IPS-11a (cell line): Measurements from ENCODE around the gene SMIM43.
A peak's percentile ranks its signal among the peaks of the same experiment; 100 is the strongest.

ENCODE experiments used
- H3K4me3 ChIP-seq: one replicate; pipeline ENCODE4 v1.5.1; 2013; ENCODE audit warnings: low read depth, low read length, control low read depth

Gene SMIM43

DNA sequence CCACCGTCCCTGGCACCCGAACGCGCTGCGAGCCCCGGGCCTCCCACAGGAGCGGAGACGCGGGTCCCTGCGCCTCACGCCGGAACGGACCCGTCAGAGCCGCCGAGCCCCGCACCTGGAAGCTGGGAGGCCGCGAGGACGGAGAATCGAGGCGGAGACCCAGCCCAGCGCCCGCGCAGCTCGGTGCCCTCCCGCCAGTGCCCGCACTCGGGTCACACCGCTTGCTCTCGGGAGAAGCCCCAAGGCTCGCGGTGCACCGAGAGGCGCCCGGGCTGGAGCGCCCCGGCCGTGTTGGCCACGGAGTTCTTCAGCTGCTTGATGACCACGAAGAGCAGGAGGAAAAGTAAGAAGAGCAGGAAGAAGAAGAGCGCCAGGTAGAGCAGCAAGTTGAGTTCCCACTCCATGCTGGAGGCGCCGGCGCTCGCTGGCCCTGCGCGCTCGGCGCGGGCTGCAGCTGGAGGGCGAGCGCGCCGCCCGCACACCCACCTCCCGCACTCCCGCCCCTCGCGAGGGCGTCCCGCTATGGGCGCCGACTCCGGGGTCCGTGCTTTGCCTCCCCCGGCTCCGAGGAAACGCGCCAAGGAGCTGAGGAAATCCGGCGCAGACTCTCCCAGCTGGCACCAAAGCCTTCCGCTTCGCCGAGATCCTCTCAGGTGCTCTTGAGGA, at the start of gene SMIM43:
Gene SMIM43, minus strand, starts transcription at position 463 of the 666 bp plus-strand sequence. Its CDS starts 59 bp downstream, at position 404.
- H3K4me3 ChIP-seq: peak within 1 kb of the TSS; percentile 63

DNA sequence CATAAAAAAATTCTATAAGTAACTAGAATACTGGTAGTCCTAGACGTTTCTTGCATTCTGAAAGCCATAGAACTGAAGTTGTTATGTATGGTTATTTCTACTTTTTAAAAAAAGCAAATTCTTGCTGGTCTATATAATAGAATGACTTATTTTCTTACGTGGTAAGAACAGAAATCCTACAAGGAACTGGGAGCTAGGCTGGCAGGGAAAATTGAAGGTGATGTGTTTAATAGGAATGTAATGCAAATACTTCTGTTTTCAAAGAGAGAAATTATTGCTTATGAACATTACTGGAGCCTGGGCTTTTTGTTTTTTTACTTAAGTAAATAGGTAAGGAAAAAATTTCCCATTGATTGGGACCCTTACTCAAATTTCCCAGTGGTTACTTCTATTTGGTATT, 49.8 kb upstream of the SMIM43 start:
- no peak overlapping the region for H3K4me3 ChIP-seq

DNA sequence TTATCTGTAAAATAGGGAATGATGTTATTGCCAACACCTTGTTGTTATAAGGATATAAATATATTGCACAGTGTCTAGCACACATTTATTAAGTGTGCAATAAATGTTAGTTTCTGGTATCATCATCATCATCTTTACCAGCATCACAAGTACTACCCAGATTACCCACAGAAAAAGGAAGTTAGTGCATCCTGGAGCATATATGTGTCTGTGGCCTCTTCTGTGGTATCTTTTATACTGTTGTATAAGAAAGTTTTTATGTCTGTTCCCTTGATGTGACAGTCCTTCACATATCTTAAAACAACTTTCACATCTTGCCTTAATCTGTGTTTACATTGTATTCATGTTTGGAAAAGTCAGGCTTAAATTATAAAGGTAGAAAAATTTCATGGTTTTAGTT, 46.2 kb upstream of the SMIM43 start:
- no peak overlapping the region for H3K4me3 ChIP-seq

DNA sequence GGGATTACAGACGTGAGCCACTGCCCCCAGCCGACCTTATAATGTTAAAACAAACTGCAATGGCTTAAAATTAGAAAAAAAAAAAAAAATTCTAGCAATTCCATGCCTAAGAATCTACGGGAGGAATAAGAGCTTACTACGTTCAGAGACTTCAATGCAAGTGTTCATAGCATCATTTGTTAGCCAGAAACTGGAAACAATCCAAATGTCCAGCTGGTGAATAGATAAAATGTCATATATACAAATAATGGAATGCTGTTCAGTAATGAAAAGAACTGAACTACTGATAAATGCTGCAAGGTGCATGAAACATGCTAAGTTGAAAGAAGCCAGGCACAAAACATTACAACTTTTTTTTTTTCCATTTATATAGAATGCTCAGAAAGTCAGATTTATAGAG, 41.4 kb upstream of the SMIM43 start:
- H3K4me3 ChIP-seq: no peak overlapping the region

DNA sequence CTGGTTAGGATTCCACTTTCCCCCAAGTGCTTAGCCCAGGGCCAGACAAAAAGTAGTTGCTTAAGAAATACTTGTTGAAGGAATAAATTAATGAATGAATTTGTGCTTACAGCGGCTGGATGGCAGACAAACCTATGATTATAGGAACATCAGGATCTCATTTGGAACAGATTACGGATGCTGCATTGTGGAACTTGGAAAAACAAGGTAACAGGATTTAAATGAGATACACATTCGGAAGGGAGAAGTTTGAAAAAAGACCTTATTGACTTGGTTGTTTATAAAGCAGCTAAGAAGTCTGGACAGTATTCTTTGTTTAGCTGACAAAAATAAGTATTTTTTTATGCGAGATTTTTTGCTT, 36.7 kb upstream of the SMIM43 start:
- peak overlapping the region; percentile 95 for H3K4me3 ChIP-seq

DNA sequence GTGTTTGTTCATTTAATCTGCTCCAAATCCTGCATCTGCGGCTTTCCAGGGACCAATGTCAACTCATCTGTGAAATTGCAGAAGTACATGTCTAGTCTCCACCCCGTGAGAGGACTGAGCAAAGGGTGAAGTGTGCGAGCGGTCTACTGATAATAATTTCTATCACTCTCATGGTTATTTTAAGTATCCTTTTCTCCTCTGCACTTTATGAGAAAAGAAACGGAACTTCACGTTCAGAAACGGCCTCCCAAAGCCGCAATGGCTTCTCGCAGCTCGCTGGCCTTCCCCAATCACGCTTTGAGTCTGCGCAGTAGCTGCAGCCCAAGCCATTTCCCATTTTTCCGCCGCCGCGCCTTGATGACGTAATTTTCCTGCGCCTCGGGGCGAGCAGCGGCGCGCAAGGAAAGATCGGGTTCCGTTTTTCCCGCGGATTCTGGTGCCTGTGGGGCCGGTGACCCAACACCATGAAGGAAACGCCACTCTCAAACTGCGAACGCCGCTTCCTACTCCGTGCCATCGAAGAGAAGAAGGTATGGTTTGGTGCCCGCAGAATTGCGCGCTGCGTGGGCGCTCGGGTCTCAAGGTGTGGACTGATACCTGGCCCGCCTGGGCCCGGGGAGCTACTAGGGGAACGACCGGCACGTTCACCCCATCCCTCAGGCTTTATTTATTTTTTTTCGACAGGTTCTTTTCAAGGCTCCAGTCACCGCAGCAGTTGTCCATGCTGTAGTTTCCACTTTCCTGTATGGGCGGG, 36.2 kb upstream of the SMIM43 start, which contains the start of gene EXOSC9:
Gene EXOSC9, plus strand, starts transcription at position 363 of the 754 bp plus-strand sequence. Its CDS starts 102 bp downstream, at position 465.
- peak within 1 kb of the TSS; percentile 95 for H3K4me3 ChIP-seq

DNA sequence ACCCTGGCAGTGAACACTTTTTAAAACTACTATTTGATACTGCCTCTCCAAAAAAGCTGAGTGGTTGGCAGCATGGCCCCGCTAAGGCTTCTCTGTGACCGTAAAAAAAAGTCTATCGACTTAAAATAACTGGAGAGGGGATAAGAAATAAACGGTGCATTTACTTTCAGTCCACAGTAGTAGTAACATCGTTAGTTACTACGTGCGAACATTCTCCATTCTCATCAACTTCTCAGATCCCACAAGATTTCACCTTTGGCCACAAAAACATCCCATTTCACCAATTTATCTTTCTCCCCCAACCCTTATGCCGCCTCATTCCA, 35.6 kb upstream of the SMIM43 start:
- peak overlapping the region; percentile 95 for H3K4me3 ChIP-seq

DNA sequence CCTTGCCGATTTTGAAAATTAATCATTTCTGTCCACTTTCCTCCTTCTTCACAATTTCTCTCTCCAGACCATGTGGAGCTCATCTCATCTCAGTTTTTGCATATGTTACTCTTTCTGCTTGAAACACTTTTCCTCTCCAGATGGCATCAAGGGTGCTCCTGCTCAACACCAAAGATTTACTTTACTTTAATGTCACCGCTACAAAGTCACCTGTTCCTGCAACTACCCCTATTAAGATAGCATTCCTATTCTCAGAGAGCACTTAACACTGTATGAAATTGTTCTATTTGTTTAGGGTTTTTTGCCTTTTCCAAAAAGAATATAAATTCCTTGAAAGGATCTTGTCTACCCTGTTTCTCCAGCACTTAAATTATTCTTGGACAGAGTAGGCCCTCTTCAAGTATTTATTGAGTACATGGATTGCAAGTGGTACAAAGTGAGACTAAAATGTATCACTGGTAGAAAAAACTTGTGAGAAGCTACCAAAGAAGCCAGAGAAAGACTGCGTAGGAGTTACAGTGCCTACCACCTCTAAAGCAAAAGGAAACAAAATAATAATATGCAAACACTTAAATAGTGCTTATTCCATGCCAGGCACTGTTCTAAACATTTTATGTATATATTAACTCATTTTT, 35.0 kb upstream of the SMIM43 start:
- H3K4me3 ChIP-seq: no peak overlapping the region

DNA sequence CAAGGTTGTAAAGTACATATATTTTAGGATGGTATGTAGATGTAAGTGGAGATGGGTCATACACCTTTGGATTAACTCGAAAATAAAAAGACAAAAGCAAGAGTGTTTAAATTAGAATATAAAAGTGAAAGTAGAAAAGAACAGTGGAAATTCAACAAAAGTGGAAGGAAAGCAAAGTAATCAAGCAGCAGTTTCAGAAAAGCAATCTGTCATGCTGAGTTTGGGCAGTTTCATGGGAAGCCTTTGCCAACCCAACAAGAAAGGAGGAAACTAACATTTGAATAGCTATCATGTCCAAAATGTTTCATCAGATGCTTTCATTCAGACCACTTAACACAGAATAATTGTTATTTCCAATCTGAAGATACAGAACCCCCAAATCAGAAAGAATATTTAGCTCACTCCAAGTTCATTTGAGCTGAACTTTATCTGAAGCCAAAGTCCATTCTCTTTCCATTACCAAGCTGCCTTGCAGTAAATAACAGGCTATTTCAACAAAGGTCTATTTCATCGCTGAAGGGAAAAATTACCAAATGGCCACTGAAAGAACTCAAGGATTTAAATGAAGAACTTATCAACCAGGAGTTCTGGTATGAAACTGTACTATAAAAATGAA, 34.4 kb upstream of the SMIM43 start:
- no peak overlapping the region for H3K4me3 ChIP-seq

DNA sequence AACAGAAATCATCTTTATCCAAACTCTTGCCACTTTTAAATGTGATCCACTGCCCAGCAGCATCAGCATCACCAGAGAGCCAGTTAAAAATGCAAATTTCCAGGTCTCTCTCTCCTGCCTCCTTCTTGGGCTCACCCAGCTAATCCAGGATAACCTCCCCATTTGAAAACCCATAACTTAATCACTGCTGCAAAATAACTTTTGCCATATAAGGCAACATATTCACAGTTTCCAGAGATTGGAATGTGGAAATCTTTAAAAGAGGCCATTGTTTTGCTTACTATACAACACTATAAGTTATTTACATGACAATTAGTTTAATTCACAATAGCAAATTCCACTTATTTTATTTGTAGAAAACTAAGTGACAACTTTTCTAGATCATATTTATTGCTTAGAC, 31.3 kb upstream of the SMIM43 start:
- no peak overlapping the region for H3K4me3 ChIP-seq

DNA sequence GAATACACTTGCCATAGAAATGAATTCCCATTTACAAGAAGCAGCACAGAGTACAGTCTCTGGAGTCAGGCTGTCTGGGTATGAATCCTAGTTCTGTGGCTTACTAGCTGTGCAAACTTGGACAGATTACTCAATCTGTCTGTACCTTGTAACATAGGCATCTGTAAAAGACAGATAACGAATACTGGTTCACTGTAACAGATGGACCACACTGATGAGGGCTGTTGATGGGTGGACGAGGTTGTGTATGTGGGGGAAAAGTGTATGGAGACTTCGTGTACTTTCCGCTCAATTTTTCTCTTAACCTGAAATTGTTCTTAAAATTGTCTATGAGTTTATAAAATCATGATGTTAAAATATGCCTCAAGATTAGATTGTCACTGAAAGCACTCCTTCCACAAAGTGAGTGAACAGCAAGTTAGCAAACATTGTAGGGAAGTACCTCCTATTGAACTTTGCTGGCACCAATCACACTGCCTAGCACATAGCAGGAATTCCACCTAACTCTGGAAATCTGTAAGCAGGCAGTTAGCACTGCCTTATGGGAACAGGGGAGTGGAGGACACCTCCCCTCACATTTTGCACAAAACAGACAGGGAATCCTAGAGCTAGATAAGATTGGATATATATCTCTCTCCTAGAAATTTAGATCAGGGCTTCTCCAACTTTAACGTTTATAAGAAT, 29.7 kb upstream of the SMIM43 start:
- no peak overlapping the region for H3K4me3 ChIP-seq

DNA sequence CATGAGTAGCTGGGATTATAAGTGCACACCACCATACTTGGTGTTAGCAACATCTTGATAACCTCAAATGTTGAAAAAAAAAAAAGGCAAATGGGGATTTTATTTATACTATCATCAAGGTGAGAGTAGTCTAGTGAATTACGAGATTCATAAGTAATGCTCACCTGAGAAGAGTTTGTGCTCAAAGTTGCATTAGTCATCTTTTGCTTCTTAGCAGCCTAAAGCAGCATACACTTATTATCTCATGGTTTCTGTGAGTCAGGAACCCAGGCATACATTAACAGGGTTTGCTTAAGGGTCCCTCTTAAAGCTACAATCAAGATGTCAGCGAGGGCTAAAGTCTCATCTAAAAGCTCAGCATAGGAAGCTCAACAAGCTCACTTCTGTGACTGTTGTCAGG, 28.0 kb upstream of the SMIM43 start:
- H3K4me3 ChIP-seq: no peak overlapping the region

DNA sequence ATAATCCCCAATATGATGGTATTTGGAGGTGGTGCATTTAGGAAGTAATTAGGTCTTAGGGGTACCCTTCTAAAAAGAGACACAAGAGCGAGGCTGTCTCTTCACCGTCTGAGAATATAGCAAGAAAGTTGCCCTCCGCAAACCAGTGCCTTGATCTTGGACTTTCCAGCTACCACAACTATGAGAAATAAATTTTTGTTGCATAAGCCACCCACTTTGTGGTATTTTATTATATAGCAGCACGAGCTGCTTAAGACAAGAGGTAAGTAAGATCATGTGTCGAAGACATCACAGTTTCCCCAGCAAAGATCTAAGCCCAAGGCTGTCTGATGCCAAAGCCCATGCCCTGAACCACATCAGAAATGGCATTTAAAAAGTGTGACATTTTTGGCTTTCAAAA, 26.5 kb upstream of the SMIM43 start:
- H3K4me3 ChIP-seq: no peak overlapping the region

DNA sequence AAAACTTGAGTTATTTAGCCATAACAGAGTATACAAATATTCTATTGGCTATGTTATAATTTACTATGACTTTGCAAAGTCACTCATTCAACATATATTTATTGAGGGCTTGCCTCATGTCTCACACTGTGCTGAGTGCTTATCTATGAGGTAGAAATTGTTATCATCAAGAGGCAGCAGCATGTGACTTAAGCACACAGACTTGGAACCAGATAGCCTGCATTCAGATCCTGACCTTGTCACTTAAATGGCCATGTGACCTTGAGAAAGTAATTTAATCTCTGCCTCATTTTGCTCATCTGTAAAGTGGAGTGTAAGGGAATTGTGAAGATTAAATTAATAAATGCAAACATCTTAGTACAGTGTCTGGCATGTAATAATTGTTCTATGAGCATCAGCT, 26.0 kb upstream of the SMIM43 start:
- H3K4me3 ChIP-seq: no peak overlapping the region

DNA sequence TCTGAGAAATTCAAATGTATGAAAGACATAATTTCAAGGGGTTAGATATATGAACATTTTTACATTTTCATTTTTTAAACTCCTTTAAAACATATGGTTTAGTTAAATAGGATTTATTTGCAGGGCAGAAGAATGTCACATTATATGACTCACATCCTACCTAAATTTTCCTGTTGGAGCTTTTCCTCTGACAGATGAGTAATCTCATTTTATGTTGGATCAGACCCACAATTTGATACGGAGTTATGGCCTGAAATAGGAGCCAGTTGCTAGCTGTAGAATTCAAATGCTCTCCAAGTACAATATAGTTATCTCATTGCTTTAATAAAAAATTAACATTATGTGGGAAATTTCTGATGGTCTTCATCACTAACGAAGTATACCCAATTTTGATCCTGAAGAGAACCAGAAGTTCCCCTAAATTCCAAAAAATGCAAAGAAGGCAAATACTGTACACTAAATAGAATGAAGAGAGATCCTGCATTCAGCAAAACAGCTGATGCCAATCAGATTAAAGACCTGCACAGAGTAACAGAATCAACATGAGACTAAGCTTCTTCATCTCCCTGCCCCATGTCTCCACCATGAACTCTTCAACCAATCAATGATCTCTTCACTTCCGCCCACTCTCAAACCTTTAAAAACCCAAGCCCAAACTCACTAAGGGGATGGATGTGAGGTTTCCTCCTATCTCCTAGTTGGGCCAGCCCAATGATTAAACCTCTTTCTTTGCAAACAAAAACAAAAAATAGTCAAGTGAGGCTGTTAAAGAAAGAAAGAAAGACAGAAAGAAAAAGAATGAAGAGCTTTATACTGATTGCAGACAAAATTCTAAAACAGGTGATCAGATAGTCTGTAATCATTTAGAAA, 25.2 kb upstream of the SMIM43 start:
- no peak overlapping the region for H3K4me3 ChIP-seq

DNA sequence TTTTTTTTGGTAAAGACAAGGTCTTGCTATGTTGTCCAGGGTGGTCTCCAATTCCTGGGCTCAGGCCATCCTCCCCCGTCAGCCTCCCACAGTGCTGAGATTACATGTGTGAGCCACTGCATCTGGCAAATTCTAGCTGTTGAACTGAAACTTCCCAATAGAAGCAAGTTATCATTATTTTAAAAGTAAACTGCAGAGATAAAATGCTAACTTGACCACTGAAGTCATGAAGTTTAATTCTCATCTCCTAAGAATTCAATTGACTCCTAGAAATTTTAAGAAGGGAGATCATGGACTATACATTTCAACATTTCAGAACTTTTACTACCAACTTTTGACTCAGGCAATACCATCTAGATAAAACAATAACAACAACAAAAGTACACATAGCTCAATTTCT, 24.5 kb upstream of the SMIM43 start:
- no peak overlapping the region for H3K4me3 ChIP-seq

DNA sequence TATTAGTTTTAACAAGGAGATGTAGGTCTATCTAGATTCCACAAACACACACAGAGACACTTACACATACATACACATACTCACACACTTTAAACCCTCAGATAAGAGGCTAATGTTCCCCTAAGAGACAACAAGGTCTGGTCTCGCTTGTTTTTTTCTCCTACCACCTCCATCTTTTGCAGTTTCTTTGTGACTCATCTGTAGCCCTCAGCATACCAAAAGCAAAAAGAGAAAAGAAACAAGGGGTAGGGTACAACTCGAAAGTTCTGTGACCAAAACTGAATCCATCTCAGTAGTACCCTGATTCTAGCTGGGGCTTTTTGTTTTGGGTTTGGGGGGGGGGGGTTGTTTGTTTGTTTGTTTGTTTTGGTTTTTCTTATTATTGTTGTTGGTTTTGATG, 23.9 kb upstream of the SMIM43 start:
- no peak overlapping the region for H3K4me3 ChIP-seq

DNA sequence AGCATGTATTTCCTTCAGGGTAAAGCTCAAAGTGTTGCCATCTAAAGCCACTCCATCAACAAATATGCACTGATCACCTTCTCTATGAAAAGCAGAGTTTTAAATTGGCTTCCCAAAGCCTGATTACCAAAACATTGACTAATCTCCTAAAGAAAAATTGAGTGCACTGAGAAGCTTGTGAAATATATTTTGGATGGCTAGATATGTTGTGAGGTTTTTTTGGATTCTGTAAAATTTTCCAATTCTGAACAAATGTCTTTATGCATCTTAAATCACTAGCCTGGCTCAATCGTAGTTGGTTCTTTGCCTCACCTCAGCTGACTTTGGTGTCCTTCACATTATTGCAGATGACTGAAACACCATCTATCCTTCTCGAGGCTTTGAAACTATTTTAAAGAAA, 21.3 kb upstream of the SMIM43 start:
- H3K4me3 ChIP-seq: no peak overlapping the region

DNA sequence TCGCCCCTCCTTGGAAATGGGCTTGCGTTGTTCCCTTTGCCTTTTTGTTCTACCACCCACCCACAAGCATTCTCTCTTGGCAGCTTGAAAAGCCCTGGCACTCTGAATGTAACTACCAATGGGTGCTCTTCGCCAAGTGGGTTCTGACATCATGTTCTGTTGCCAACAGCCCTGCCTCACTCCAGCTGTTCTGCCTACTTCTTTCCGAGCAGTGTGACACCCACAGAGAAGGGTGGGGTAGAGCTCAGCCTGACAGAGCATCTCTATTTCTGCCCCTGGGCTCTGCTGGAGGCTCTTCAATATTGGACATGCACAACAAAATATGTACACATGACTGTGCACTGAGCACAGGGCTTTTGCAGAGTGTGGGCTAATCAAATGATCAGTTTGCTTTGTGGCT, 20.5 kb upstream of the SMIM43 start:
- no peak overlapping the region for H3K4me3 ChIP-seq

DNA sequence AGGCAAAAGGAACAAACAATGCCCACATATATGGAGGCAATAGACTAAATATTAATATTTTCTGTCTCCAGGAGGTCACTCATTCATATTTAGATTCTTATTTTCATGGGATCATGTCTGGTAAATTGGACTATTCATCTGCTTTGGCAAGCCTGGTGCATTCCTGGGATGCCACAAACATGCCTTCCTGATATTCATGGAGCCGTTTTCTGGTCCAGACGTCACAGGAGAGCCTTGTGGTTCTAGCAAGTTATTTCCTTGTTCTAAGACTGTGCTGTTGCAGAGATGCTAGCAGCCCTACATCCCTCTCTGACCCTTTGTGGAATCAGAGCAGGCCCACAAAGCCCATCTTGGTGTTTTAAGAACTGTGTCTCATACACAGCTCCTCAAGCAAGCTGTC, 20.0 kb upstream of the SMIM43 start:
- no peak overlapping the region for H3K4me3 ChIP-seq
